ENCODE data around the gene RAB3B.

Gene RAB3B

DNA sequence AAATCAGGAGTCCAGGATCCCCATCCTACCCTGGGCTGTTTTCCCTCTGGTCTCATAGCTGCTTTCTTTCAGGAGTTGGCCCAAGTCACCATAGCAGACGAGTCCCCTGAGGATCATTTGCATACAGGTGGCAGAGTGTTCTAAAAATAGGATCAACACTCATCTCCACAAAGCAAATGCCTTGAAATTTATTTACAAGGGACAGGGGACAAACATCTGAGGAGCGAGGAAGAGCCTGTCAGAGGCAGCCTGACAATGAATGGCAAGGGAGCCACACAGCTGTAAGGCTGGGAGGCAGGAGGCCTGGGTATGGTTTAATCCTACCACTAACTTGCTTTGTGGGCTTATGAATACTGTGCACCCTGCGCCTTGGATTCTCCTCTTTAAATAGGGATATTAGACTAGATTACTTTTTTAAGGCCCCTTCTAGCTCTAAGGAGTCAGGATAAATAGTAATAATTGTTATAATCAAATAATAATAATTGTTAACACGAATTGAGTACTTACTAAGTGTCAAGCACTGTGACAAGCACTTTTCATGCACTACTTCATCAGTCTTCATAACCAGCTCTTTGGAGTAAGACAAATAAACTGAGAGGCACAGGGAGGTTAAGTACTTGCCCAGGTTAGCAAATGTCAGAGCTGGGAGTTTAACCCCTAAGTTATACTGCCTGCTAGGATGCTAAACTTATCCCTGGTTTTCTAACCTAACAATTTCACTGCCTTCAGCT is 34.5 kb downstream of the RAB3B start:
- DNase-seq = no peak

DNA sequence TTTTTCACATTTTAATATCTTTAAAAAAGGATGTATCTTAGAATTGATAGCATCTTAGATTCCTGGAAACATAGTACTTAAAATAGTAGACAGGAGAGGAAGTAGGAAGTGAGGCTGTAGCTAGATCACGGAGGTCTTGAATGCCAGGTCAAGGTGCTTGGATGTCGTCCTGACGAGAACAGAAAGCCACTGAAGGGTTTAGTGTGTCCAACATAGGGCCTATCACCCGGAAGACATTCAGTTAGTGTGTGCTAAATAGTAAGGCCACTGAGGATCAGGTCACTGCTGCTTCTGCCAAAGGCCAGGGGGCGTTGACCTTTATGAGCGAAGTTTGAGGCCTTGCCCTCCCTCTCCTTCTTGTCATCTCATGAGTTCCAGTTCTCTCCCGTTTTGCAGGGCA is 35.7 kb downstream of the RAB3B start:
- DNase-seq = no peak

GRCh38 chr1:51953079-51953478 is 37.4 kb downstream of the RAB3B start:
- no peak for DNase-seq

DNA sequence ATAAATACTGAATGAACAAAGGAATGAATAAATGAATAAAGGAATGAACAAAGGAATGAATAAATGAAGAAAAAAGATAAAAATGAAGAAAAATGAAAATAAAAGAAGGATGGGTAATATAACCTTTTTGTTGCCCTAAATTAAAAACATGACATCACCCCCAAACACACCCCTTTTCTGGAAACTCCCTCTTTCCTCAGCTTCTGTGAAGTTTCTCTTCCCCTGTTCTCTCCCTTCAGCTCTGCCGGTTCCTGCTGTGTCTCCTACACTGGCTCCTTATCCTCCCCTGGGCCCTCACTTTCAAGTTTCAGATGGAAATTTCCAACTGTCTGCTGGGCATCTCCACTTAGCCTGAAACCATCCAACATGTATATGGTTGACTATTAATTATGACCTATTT is 37.9 kb downstream of the RAB3B start:
- DNase-seq = no peak

- DNase-seq = no peak
Measured at GRCh38 chr1:51950701-51951100, 39.8 kb downstream of the RAB3B start.

- DNase-seq = no peak
Measured at GRCh38 chr1:51949014-51949702, 41.3 kb downstream of the RAB3B start.

DNA sequence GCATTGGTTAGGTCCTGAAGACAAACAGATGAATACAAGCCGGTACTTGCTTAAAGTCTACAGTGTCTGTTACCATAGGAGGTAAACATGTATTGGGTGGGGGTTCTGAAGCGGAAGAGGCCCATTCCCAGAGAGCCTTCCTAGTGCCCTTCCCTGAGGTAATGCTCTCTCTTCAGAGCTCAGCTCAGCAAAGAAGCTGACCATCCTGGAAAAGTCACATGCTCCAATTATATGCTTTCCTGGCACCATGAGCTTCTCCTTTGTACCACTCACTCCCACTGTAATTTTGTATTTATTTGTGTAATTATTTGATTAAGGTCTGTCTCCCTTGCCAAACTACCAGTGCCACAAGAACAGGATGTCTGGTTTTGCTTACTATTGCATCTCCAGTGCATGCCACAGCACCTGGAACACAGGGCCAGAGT is 42.0 kb downstream of the RAB3B start:
- no peak for DNase-seq

DNA sequence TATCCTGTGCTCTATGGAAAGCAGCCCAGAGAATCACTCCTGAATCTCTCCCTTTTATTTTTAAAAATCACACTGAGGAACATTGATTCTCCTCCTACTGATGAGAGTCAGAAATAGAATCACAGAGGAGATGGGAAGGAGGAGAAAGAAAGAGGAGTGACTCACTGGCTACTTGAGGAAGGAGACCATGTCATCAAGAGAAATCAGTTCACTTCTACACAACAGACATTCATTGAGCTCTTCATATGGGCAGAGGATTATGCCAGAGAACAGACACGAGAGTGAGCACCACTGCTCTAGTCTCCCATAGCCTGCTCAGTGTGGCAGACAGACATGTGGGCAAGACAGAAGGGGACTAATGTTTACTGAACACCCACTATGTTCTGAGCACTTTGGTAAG is 44.2 kb downstream of the RAB3B start:
- peak; percentile 41 for DNase-seq

GRCh38 chr1:51945591-51945990 is 44.9 kb downstream of the RAB3B start:
- no peak for DNase-seq

DNA sequence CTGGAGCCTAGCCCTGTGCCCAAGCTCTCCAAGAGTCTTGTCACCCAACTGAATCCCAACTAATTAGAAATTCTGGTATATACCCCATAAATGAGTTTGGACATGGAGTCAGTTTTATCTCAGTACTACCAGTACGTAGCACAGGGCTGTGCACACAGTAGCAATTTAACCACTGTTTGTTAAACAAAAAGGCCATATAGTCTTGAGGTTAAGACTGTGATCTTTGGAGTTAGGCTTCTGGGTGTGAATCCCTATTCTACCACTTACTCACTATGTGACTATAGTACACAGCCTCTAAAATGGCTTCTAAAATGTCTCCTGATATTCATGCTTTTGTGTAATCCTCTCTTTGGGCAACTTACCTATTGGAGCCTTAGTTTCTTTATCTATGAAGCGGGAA is 48.2 kb downstream of the RAB3B start:
- no peak for DNase-seq

DNA sequence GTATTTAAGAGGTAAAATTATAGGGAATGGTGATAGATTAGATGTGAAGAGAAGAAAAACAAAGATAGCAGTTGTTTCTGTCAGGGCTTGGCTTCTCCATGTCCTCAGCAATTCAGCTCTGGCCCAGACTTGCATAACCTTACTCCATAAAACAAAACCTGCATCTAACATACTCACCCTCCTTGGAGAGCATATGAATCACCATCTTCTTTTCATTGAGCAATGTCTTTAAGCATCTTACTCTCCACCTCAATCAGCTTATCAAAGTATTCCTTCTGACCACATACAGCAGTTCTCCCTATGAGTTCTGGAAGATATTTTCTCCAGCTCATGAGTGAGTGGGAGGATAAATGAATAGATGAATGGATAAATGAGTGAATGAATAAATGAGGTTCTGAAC is 49.0 kb downstream of the RAB3B start:
- DNase-seq = peak; percentile 20

DNA sequence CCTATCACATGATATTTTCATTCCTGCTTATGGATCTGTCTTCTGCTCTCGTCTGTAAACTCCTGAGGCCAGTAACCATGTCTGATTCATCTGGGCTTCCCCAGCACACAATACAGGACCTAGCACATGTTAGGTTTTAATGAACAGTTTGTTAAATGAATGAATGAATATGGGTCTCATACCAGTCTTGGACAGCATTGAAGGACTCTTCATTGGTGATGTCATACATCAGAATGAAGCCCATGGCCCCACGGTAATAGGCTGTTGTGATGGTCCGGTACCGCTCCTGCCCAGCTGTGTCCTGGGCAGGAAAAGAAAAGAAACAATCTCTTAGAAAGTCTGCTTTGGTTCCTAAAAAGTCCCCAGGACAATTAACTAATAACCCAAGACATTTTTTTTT is 53.4 kb downstream of the RAB3B start:
- DNase-seq = no peak

DNA sequence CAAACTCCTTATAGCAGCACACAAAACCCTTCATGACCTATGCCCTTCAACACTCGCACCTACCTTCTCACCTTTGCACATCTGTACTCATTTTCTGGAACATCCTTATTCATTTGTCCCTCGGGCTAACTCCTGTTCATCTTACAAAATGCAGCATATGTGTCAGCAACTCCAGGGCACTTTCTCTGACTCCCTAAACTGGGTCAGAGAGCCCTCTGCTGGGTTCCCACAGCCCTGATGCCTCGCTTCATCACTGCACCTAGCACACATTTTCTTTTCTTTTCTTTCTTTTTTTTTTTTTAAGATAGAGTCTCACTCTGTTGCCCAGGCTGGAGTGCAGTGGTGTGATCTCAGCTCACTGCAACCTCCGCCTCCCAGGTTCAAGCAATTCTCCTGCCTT is 54.0 kb downstream of the RAB3B start:
- DNase-seq = peak; percentile 43

GRCh38 chr1:51933344-51933743 is 57.2 kb downstream of the RAB3B start:
- DNase-seq = no peak

DNA sequence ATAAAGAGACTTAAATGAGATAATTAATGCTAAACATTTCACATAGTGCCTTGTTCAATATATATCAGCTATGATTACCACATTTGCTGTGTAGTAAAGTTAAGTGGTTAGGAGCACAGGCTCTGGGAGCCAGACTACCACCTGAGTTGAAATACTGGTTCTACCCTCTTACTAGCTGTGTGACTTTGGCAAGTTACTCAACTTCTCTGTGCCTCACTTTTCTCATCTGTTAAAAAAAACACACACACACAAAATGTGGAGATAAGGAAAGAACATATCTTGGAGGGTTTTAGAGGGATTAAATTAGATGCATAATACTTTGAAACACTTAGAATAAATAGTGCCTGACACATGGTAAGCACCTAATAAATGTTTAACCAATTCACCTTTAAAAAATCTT is 60.2 kb downstream of the RAB3B start:
- no peak for DNase-seq

- DNase-seq = peak; percentile 30
Measured at GRCh38 chr1:51928896-51929295, 61.6 kb downstream of the RAB3B start.

DNA sequence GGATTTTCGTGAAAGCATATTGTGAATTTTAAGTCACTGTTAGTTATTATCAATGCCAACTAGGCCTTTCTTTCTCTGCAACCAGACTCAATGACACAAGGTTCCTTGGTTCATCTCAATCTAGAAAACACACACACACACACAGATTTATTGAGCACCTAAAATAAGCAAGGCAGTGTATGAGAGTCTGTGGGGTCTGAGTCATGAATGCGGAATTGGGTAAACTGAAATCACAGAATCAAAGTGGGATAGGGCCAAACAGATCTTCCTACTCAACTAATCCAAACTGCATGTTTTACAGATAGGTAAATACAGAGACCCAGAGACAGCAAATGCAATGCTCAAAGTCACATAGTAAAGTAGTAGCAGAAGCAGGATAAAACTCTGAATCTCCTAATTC is 63.5 kb downstream of the RAB3B start:
- DNase-seq = peak; percentile 77

- DNase-seq = peak; percentile 70
Measured at GRCh38 chr1:51926171-51926812, 64.2 kb downstream of the RAB3B start.

DNA sequence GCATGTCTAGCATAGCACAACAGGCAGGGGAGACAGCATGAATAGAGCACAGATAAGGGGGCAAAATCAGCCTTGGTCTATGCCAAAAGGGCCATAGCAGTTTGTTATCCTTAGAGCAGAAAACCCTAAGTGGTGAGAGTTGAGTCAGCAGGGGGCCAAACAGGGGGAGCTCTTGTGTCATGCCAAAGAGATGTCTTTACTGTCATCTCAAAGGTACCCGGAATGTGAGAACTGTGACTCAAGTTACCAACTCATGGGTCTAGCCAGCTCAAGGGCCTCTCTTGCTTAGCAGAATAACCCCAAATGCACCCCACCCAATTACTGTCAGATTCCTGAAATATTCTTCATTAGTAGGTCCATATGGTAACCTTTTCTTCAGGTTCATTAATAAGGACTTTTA is 66.0 kb downstream of the RAB3B start:
- DNase-seq = peak; percentile 94

GRCh38 chr1:51922040-51922439 is 68.5 kb downstream of the RAB3B start:
- DNase-seq = no peak

DNA sequence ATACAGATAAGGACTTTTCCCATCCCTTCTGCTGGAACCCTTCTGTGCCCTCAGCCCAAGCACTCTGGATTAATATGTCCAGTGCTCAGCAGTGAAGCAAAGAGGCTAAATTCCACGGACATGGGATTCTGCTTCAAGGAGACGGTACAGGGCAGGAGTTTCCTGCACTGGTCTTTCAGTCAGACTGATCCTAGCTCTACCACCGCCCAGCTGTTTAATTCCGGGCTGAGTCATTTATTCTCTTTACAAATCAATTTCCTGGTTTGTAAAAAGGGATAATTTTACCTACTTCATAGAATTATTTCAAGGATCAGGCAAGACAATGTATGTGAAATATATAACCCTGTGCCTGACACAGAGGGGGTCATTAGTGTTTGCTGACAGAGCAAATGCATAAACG is 70.4 kb downstream of the RAB3B start:
- no peak for DNase-seq

- DNase-seq = no peak
Measured at GRCh38 chr1:51919684-51920083, 70.8 kb downstream of the RAB3B start.

GRCh38 chr1:51916587-51917405 is 73.7 kb downstream of the RAB3B start:
- DNase-seq = peak; percentile 51
